SHP77 treated with DMSO at 0.1 percent for 48 hours (cell line): Measurements from ENCODE around the gene KCNMB1.
A peak's percentile ranks its signal among the peaks of the same experiment; 100 is the strongest.

ENCODE experiments used
- DNase-seq: peaks from one replicate; lab custom pipeline; 2025; lab: John Stamatoyannopoulos, UW

Gene KCNMB1, protein sequence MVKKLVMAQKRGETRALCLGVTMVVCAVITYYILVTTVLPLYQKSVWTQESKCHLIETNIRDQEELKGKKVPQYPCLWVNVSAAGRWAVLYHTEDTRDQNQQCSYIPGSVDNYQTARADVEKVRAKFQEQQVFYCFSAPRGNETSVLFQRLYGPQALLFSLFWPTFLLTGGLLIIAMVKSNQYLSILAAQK

DNA sequence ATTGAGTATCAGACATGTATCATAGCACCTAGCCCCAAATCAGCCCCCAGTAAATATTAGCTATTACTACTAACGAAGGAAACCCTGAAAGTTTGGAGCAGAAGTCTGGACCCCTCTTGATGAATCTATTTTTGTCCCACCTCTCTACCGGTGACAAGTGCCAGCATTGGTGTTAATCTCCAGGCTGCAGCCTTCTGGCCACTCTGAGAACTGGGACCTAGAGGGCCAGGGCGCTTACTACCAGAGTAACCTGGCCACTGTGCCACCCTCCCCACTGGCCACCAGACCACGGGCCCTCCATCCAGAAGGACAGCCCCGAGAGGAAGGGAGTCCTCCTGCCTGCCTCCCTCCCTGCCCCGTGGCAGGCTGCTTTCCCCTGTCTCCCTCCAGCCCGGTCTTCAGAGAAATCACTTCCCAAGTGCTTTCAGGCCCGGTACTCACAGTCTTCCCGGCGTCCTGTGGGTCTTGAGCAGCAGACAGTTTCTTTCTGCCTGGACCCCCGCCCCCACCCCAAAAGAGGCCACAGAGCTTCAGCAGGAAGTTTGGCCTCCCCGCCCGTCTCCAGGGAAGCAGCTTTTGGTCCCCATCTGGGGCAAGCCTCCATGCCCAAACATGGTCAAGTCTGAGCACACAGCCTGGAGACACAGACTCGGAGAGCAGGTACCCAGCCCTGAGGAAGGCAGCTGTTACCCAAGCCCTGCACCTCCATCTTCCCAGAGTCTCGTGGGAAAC, at the start of gene KCNMB1:
Gene KCNMB1, minus strand, starts transcription at position 550 of the 732 bp plus-strand sequence. CDS start 3,920 bp downstream, outside the sequence.
- no peak for DNase-seq

DNA sequence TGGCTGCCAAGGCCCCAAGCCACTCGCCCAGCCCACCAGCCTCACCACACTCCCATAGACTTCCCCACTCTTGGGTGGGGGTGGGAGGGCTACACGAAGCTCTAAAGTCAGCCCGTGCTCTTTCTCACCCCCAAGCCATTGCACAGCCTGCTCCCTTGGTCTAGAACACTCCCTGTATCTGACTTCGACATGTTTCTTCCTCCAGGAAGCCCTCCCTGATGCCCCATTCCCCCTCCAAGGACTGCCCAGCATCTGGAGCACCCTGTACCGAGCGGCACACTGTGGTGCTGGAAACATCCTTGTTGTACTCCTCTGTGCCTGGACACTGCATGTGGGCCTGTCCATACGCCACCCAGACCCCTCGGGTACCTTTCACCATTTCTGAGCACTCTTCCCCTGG, 49.4 kb upstream of the KCNMB1 start:
- no peak for DNase-seq

DNA sequence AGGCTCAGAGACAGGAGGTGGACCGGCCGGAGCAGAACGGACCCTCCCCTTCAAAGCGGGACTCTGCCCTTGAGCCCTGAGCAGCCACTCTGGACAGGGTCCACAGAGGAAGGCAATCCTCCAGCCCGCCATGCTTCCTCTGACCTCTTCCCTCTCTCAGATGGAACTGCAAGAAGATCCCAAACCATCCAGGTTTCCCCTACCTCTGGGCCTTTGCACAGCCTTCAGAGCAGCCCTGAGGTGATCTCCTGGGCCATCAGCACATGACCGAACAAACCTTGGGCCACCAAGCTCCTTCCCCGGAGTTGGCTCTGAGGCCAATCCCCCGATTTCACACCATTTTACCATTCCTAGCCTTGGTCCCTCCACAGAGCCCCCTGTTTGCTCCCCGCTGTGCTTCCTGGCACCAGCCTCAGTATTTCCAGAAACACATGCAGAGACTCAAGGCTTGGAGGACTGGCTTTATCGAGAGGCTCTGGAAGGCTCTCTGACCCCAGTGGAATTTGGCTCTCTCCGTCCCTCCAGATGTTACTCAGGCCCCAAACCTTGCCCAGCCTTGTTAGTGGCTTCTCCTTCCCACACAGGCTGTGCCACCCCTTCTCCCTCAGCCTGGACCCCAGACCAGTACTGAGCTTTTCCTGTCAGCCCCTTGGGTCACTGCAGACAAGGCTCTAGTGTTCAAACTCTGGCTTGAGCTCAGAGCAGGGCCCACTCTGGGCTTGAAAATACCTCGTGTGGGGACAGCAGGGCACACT, 48.6 kb upstream of the KCNMB1 start:
- no peak for DNase-seq

DNA sequence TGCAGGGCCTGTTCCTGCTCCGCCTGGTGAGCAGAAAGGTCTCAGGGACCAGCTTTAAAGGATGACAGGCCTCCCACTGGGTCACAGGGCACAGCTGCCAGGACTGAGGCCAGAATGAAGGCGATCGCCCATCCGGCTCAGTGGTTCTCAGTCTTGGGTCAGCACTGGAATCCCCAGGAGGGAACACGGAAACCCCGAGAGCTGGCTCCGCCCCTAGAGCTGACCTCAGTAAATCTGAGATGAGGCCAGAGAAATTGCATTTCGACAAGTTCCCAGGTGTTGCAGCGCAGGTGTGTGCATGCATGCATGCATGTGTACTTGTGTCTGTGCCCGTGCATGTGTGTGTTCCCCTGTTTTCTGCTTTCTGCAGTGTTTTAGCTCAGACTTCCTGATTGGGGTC, 47.2 kb upstream of the KCNMB1 start:
- no peak for DNase-seq

DNA sequence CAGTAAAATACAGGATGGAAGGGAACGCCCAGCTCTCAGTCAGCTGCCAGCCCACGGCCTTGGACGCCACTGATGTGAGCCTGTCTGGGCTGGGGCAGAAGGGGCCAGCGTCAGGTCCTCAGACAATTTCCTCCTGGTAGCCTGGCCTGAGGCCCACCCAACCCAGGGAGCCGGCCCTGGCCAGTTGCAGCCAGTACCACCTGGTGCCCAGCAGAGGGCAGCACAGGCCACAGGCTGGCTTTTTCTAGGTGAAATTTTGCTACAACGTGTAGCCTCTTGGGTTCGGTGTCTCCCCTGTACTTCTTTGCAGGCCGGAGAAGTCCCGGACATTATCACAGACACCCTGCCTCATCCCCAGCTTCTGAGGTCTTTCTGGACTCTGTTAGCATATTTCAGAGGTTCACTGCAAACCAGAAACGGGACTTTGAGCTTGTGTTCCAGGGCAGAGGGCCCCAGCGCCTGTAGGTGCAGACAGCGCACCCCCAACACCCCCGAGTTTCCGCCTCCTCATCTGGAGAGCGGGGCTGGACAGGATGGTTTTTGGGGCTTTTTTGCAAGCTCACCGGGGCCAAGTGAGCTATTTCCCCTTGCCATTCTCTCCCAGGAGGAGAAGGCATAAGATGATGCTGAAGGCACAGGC, 45.9 kb upstream of the KCNMB1 start:
- no peak for DNase-seq

DNA sequence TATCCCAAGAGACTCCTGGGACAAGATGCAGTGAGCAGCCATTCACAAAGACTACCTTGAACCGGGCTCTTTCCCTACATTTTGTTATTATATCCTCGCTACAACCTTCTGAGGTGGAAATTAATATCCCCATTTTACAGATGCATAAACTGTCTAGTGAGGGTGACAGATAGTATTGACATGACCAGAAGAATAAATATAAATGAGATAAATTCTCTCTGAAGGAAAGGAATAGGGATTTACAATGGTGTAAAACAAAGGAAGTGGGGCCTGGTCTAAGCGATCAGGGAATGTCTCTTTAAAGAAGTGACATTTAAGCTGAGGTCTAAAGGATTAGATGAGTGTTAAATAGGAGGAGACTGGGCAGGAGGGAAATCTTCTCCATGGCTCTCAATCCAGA, 43.5 kb upstream of the KCNMB1 start:
- DNase-seq, result no peak

DNA sequence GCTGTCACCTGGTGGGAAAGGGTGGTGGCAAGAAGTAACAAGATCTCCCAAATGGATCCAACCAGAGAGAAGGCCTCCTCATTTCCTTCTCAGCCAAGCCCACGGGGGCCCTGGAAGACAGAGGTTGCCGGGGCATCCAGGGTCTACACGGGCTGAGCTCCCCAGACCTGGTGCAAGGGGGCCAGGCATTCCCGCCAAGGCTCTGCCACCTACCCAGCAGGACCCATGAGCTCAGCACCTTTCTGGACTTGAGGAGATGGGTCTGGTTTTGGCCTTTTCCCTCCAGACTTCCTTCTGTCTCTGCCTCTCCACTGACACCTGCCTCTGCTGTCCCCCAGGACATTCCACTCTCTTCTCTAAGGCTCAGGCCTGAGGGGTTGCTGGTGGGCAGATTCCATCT, 42.4 kb upstream of the KCNMB1 start:
- no peak for DNase-seq

DNA sequence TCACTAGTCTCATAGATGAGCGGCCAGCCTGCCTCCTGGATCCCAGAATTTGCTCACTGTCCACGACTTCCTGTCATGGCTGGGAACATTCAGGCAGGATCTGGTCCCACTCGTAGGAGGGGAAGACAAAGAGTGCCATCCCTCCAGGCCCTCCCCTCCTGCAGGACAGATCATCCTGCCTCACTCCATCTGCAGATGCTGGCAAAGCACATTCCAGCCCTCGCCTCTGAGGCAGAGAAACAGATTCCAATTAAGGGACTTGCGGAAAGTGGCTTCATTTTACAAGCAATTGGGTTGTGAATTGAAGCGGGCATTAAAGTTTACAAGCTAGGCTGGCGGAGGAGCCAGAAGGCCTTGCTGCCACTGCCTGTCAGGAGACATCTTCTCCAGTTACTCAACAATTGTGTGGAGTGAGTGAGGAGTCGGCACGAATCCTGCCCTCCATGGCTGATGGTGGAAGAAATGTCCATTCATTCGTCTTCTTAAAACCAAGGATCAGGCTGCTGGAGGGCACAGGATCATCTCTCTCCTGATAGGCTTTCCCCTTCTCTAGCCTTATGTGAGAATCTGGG, 41.8 kb upstream of the KCNMB1 start:
- DNase-seq, result no peak

DNA sequence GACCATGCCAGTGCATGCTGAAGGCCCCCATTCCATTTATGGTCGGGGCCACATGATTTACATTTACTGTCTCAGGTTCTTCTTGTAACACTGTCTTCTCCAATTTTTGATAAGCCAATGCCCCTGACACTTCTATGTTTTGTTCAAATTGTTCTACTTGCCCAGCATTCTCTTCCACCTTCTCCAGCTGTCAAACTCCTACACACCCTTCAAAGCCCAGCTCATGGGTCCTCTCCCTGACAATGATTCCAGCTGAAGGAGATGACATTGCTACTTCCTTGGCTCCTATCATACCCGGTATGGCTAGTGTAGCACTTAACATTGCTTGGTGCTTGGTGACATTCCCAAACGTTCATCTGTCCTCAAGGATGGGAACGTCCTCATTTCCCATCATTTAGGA, 41.1 kb upstream of the KCNMB1 start:
- DNase-seq, result no peak

DNA sequence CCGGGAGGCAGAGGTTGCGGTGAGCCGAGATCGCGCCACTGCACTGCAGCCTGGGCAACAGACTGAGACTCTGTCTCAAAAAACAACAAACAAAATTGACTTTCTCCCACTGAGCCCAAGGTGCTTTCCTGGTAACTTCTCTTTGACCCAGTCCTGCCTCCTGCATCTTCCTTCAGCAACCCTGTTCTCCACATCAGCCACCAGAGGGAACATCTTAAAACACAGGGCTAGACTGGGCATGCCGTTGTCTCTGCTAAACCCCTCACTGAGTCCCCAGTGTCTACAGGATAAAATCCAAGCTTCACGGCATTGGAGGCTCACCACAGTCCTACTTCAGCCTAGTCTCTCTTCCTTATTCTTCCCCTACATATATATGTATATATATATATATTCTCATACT, 39.8 kb upstream of the KCNMB1 start:
- no peak for DNase-seq

DNA sequence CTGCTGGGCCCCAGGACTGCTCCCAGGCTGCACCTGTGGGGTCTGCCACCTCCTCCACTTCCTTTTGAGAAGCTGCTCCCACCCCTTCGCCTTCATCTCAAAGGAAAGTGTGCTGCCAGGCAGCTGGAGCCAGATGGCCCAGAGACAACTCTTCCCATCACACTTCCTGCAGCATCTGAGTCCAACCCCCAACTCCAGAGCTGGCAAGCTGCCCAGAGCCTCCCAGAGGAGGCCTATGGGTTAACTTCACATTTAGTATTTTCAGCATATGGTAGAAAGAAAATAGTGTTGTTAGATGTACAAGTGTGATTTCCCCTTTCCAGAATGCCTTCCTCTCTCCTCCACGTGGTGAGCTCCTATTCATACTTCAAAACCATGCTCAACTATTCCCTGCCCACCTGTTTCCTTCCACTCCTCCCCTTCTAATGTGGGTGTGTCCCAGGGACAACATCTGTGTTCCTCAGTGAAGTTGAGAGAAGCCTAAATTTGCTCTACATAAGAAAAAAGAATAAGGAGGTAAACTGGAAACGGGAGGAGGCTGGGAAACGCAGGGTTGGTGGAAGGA, 38.6 kb upstream of the KCNMB1 start:
- no peak for DNase-seq

DNA sequence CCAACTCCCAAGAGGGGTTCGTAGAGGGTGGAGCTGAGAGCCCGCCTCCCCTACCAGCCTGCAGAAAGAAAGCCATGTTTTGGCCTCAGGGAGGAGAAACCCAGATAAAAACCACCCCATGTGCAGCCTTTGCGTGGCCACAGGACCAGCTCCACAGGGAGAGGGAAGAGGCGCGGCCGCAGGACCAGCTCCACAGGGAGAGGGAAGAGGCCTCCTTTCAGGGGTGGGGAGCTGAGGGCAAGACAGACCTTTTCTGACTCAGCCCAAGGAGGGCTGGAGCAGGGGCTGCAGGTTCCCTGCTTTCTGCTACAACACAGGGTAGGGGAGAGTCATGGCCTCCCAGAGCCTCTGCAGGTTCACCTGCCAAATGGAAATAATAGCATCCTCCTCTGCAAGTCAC, 37.6 kb upstream of the KCNMB1 start:
- DNase-seq, result no peak

DNA sequence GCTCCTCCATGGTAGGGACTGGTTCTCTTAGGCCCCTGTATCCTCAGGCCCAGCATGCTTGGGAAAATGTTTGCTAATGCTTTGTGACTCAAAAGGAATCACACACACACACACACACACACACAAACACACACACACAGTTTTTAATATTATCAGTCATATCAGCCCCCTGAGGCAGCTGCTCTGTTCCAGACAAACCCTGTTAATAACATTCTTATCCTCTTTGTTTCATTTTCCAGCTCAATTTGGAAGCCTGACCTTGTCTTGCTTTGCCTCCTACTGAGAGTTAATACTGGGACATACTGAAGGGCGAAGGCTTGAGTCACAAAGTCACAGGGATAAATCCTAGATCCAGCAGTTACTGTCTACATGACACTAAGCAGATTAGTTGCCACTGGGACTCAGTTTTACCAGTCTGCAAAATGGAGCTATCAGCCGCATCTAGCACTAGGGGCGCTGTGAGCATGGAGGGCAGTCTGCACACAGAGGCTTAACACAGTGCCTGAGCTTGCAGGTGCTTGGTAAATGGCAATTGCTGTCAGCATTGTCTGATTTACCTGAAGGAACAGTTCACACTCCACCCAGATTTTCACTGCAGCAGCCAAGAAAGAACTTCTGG, 37.1 kb upstream of the KCNMB1 start:
- DNase-seq, result no peak

DNA sequence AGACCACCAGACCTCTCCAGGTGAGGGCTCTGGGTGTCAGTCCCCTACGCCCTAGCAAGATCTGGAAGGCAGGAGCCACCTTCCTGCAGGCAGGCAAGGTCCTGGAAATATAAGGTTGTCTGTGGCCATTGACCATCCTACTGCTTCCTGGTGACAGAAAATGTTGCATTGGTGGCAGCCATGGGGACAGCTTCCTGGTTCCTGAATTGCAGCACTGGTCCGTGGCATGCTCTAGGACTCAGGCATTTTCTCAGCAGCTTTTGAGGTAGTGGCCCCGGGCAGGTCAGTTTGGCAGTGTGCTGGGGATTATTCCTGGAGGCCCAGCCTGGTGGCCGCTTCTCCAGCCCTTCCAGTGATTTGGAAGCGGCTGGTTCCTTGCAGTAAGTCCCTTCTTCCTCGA, 36.6 kb upstream of the KCNMB1 start:
- no peak for DNase-seq

DNA sequence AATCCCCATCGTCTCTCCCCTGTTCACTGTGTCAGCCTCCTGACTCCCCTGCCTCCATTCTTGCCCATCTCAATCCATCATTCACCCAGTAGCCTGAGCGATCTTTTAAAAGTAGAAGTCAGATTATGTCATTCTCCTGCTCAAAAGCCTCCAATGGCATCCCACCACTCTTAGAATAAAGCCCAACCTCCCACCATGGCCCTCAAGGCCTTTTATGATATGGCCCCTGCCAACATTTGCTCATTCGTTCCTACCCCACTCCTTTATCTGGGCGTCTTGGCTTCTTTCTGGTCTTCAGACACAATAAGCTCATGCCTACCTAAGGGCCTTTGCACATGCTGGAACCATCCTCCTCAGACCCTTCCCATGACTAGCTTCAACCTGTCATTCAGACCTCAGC, 35.5 kb upstream of the KCNMB1 start:
- no peak for DNase-seq

DNA sequence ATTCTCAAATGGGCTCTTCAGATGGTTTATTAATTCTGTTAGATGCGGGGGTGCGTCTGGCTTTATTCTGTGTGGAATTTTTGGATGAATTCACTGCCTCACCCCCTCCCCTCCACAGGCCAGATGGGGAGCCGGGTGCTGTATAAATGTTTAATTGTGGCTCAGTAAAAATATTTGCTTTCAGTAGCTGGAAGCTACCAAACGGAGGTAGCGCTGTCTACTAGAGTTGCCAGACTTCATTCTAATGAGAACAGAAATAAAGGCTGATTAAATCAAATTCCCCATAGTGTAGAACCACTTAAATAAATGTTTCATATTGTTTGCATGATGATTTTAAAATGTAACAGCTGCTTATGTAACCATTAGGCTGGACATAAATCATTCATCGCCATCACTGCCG, 34.5 kb upstream of the KCNMB1 start:
- no peak for DNase-seq

DNA sequence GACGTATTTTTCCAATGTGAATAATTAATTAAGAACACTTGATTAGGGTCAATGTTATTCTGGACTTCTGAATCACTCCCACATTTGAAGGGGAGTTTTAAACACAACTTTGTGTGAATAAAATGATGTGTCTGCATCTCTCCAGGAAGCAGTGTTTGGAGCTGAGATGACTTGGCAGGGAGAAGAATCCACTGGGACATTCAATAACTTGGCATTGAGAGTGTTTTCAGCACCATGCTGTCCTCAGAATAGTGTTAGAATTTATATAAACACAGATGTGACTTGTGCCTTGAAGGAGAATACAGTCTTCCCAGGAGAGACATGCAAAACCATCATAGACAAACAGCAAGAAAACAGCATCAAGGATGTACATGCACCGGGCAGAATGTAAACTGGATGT, 32.7 kb upstream of the KCNMB1 start:
- no peak for DNase-seq

DNA sequence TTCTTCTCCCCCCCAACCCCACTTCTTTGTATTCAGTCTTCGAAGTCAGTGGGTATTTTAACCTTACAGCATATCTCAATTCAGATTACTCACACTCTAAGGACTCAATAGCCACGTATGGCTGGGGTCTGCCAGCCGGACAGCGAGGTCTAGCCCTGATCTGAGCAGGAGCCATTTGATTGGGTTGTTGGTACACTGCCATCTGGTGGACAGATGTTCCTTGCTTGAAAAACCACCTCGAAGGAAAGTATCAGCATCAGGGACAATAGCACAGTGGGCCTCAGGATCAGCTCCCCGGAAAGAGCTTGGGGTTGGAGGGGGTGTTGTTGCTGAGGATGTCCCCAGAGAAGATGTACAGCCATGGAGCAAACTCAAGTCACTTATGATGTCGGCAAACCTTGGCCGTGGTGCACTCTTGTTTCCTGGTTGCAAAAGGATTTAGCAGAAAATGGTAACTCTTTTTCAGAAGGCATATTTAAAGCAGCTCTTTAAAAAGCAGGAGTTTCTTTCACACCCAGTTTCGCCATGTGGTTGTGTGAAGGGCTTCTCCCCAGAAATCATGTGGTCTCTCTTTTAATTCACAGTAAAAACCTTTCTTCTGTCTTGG, 31.7 kb upstream of the KCNMB1 start:
- peak; percentile 16 for DNase-seq

DNA sequence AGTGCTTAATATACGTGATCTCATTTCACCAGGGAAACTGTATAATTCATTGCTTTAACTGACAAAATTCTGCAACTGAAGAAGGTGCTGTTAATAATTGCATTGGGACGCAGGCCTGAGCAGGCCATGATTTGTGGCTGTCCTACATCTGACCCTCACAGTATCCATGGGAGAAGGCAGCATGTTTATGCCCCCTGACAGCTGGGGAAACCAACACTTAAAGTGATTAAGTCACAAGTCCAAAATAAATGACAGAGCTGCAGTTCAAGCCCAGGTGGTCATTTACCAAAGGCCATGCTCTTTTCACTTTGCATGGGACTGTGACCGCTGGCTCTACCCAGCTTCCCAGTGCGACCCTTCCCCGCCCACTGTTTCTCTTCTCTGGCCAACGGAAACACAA, 30.5 kb upstream of the KCNMB1 start:
- DNase-seq, result no peak

DNA sequence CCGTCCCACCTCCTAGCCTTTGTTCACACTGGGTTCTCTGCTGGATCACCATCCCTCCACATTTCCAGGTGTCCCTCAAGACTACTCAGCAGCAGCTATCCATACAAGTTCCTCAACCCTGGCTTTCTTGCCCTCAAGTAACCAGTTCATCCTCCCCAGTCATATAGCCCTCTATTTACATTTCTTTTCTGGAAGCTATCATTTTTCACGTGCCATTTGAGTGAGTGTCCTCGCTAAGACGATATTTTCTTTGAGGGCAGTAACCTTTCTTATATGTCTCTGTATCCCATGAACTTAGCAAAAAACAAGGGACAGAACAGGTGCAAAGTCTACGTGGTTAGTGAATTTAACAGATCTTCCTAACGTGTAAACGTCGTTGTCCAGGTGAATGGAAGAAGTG, 29.6 kb upstream of the KCNMB1 start:
- DNase-seq, result no peak

DNA sequence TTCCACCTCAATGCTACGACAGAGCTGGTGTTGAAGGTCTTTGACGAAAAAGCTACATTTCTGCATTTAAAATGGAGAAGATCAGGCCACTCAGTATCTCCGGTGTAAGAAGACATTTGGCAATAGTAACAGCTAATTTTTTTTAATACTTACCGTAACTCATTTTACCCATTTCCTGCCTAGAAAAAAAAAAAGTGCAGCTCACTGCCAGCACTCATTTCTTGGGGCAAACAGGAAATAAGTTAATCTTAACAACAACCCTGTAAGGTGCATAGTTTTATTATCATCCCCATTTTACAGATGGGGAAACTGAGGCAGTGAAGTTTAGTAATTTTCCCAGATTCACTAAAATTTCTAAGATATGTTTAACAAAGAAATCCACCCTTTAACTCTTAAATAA, 27.4 kb upstream of the KCNMB1 start:
- no peak for DNase-seq
